ENCODE measurements around the gene MED15. TPM values are rescaled to one million over a fixed set of nuclear protein-coding genes. Genes with fewer than 3 reads are reported as not detected.
"Not testable (repeated sequence)": the region's sequence is repeated elsewhere in the genome, so short reads cannot be mapped to it uniquely, and the experiment has no call there.

MED15 gene
- total RNA-seq, 1 donor from 2014 or later: 111 TPM

DNA sequence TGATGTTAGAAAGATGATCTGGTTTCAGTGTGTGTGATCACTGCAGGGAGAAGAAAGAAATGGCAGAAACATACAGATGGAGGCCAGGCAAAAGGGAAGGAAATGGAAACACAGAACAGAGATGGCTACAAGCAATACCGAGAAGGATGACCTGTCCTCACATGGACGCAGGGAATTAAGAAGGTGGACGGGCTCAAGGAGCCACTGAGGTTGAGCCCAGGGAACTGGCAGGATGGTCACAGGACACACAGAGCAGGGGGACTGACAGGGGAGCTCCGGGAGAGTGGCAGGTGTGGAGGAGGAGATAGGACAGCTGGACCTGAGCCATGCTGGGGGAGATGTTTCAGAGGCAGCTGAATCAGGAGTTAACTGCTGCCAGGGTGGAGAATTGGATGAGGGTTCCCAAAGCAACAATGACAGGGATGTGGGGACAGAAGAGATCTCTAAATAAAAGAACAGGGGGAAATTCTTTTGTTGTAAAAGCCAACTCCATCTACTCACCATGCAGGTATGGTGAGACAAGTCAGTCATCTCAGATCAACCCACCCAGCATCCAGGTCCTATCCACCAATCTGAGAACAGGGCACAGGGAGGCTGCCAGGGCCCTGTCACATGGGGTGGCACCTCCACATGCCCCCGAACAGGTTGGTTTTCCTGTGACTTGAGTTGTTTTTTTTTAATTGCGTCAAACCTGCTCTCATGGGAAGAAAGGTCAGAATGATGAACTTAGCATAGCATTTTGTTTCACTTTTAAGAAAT lies 38.1 kb upstream of the MED15 start:
- no peak overlapping the region for H3K27ac Mint-ChIP-seq (ENCODE audit: unreplicated experiment)
- no peak overlapping the region for H3K4me3 Mint-ChIP-seq (ENCODE audit: unreplicated experiment)
- H3K9me3 Mint-ChIP-seq (ENCODE audit: low read depth): no peaks in the 10 kb centered on the region
- TF ChIP-seq, protein P1, sequence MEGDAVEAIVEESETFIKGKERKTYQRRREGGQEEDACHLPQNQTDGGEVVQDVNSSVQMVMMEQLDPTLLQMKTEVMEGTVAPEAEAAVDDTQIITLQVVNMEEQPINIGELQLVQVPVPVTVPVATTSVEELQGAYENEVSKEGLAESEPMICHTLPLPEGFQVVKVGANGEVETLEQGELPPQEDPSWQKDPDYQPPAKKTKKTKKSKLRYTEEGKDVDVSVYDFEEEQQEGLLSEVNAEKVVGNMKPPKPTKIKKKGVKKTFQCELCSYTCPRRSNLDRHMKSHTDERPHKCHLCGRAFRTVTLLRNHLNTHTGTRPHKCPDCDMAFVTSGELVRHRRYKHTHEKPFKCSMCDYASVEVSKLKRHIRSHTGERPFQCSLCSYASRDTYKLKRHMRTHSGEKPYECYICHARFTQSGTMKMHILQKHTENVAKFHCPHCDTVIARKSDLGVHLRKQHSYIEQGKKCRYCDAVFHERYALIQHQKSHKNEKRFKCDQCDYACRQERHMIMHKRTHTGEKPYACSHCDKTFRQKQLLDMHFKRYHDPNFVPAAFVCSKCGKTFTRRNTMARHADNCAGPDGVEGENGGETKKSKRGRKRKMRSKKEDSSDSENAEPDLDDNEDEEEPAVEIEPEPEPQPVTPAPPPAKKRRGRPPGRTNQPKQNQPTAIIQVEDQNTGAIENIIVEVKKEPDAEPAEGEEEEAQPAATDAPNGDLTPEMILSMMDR (IDR thresholded peaks at IDR 0.05): no peak
- DNase-seq (ENCODE audit: low spot score): peak; percentile 22
- no peaks in the 10 kb centered on the region for H3K27me3 Mint-ChIP-seq (ENCODE audit: low read depth)
- no peaks in the 10 kb centered on the region for H3K4me1 Mint-ChIP-seq (ENCODE audit: low read depth)
- H3K36me3 Mint-ChIP-seq (ENCODE audit: low read depth): peaks cover 27% of the 10 kb centered on the region

DNA sequence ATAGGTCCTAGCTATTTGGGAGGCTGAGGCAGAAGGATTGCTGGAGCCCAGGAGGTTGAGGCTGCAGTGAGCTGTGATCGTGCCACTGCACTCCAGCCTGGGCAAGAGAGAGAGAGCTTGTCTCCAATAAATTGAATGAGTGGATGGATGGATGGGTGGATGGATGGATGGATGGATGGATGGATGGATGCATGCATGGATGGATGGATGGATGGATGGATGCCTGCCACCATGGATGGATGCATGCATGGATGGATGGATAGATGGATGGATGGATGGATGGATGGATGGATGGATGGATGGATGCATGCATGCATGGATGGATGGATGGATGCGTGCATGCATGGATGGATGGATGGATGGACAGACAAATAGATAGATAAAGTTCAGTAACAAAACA lies 36.9 kb upstream of the MED15 start:
- H3K9me3 Mint-ChIP-seq (ENCODE audit: low read depth); H3K27me3 Mint-ChIP-seq (ENCODE audit: low read depth); H3K4me3 Mint-ChIP-seq (ENCODE audit: unreplicated experiment); H3K27ac Mint-ChIP-seq (ENCODE audit: unreplicated experiment); H3K4me1 Mint-ChIP-seq (ENCODE audit: low read depth): not testable (repeated sequence)
- peak; percentile 8 for DNase-seq (ENCODE audit: low spot score)
- peaks cover 22% of the 10 kb centered on the region for H3K36me3 Mint-ChIP-seq (ENCODE audit: low read depth)

DNA sequence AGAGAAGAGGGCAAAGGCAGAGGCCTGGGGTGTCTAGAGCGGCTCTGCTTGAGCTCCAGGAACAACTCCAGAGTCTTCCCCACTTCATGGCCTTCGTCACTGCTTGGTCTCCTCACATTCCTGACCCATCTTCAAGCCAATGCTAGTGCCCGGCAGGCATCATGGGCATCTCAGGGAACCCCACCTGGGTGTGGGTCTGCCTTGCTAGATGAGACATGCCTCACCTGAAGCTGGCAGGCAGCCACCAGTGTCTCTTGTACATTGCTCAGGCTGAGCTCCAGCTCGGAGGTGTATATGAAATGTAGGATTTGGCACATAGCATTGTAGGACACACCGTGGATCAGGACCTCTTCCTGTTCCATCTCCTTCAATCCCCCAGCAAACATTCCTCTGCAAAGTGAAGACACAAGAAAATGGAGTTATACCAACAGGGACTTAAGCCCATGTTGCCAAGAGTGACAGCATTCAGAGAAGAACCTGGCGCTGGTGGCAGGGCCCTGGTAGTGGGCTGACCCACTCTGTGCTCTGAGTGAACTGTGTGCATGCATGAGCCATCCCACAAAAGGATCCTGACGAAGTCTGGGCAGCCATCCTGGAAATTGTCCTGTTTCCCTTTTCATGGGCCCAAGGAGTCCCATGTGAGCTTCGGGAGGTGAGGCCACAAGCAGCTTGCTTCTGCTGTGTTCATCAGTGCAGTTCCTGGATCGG lies 36.1 kb upstream of the MED15 start:
- Mint-ChIP-seq H3K4me1 (ENCODE audit: low read depth) (peaks cover 16% of the 10 kb centered on the region), H3K4me3 (ENCODE audit: unreplicated experiment) (no peak overlapping the region), H3K9me3 (ENCODE audit: low read depth) (no peaks in the 10 kb centered on the region), H3K27ac (ENCODE audit: unreplicated experiment) (no peak overlapping the region), H3K36me3 (ENCODE audit: low read depth) (peaks cover 21% of the 10 kb centered on the region), H3K27me3 (ENCODE audit: low read depth) (no peaks in the 10 kb centered on the region)
- DNase-seq (ENCODE audit: low spot score): peak; percentile 82
- TF ChIP-seq, protein P1 (IDR thresholded peaks at IDR 0.05): no peak

DNA sequence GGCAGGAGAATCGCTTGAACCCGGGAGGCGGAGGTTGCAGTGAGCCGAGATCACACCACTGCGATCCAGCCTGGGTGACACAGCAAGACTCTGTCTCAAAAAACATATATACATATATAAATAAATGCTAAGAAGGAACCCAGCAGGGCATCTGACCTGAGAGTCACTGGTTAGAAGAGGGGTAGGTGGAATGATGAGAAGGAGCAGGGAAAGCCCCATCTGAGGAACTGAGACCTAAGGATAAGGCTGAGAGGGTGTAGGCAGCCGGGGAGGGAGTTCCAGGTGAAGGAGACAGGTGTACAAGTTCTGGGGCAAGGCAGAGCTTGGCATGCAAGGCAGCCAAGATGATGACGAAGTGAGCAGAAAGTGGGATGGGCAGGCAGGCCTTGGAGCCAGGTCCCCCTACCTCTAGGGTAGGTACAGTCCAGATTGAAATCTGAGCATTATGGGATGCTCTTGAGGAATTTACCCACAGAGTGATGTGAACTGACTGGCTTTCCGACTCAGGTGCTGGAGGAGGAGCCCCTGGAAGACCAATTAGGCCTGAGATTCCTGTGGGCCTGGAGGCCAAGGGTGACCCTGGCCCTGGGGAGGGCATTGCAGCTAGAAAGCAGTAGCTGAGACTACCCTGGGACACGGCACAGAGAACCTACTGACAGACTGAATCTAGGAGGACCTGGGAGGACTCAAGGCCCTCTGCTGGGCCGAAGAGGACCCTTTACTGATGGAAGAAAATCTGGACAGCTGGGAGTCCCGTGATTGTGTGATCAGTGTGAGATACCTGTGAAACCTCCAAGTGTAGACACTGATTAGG lies 34.6 kb upstream of the MED15 start:
- no peak overlapping the region for H3K27ac Mint-ChIP-seq (ENCODE audit: unreplicated experiment)
- no peaks in the 10 kb centered on the region for H3K27me3 Mint-ChIP-seq (ENCODE audit: low read depth)
- H3K4me1 Mint-ChIP-seq (ENCODE audit: low read depth): peaks cover 24% of the 10 kb centered on the region
- TF ChIP-seq, protein P1 (IDR thresholded peaks at IDR 0.05): no peak
- peak; percentile 43 for DNase-seq (ENCODE audit: low spot score)
- H3K36me3 Mint-ChIP-seq (ENCODE audit: low read depth): peaks cover 21% of the 10 kb centered on the region
- no peaks in the 10 kb centered on the region for H3K9me3 Mint-ChIP-seq (ENCODE audit: low read depth)
- H3K4me3 Mint-ChIP-seq (ENCODE audit: unreplicated experiment): no peak overlapping the region

DNA sequence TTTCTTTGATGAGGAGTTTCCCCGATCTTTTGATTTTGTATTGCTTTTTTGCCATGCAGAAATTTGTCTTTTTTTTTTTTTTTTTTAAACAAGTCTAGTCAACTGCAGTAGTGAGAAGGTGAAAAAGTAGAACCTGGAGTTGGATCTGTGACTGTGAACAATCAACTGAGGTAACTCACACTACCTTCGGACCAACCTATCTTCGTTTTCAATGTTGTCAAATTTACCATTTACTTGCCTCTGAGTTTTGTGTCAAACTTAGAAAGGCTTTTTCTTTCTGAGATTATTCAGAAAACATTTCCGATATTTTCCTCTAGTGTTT lies 32.3 kb upstream of the MED15 start:
- Mint-ChIP-seq H3K36me3 (ENCODE audit: low read depth) (peaks cover 18% of the 10 kb centered on the region), H3K4me1 (ENCODE audit: low read depth) (peaks cover 28% of the 10 kb centered on the region), H3K27ac (ENCODE audit: unreplicated experiment) (peak overlapping the region; percentile 80), H3K4me3 (ENCODE audit: unreplicated experiment) (no peak overlapping the region), H3K9me3 (ENCODE audit: low read depth) (peaks cover 5% of the 10 kb centered on the region), H3K27me3 (ENCODE audit: low read depth) (no peaks in the 10 kb centered on the region)
- DNase-seq (ENCODE audit: low spot score): no peak
- TF ChIP-seq, protein P1 (IDR thresholded peaks at IDR 0.05): no peak

DNA sequence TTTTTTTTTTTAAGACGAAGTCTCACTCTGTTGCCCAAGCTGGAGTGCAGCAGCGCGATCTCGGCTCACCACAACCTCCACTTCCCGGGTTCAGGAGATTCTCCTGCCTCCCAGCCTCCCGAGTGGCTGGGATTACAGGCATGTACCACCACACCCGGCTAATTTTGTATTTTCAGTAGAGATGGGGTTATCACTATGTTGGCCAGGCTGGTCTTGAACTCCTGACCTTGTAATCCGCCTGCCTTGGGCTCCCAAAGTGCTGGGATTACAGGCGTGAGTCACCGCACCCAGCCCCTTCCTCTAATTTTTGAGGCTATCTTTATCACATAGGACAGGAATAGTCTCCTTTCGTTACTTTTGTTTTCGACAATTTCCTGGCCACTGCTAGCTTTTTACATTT lies 31.8 kb upstream of the MED15 start:
- Mint-ChIP-seq H3K4me1 (ENCODE audit: low read depth) (peaks cover 28% of the 10 kb centered on the region), H3K27ac (ENCODE audit: unreplicated experiment) (peak overlapping the region; percentile 80), H3K36me3 (ENCODE audit: low read depth) (peaks cover 17% of the 10 kb centered on the region)
- not testable (repeated sequence) for H3K4me3 Mint-ChIP-seq (ENCODE audit: unreplicated experiment); H3K27me3 Mint-ChIP-seq (ENCODE audit: low read depth); H3K9me3 Mint-ChIP-seq (ENCODE audit: low read depth)
- peak; percentile 22 for DNase-seq (ENCODE audit: low spot score)

DNA sequence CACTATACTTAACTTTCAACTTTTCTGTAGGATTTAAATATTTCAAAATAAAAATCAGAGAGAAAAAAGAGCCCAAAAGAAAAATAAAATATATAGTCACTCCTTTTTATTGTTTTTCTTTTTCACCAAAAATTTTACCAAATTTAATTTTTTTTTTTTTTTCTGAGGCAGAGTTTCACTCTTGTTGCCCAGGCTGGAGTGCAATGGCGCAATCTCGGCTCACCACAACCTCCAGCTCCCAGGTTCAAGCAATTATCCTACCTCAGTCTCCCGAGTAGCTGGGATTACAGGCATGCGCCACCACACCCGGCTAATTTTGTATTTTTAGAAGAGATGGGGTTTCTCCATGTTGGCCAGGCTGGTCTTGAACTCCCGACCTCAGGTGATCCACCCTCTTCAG lies 29.4 kb upstream of the MED15 start:
- peaks cover 28% of the 10 kb centered on the region for H3K4me1 Mint-ChIP-seq (ENCODE audit: low read depth)
- H3K27me3 Mint-ChIP-seq (ENCODE audit: low read depth); DNase-seq (ENCODE audit: low spot score); H3K9me3 Mint-ChIP-seq (ENCODE audit: low read depth); H3K36me3 Mint-ChIP-seq (ENCODE audit: low read depth); H3K4me3 Mint-ChIP-seq (ENCODE audit: unreplicated experiment): not testable (repeated sequence)
- peak overlapping the region; percentile 55 for H3K27ac Mint-ChIP-seq (ENCODE audit: unreplicated experiment)
